GM18867 (cell line): ENCODE results near the gene GNAT1.

Experiments used
- ATAC-seq: cut with Tn5 transposase; IDR thresholded peaks from one replicate; pipeline ENCODE4 v1.9.1; 2021; ENCODE audit warnings: mild to moderate bottlenecking, moderate library complexity; ENCODE audit not compliant: unreplicated experiment

GNAT1 gene

GRCh38 chr3:50162034-50162883 is 29.2 kb upstream of the GNAT1 start:
- ATAC-seq: no peak

DNA sequence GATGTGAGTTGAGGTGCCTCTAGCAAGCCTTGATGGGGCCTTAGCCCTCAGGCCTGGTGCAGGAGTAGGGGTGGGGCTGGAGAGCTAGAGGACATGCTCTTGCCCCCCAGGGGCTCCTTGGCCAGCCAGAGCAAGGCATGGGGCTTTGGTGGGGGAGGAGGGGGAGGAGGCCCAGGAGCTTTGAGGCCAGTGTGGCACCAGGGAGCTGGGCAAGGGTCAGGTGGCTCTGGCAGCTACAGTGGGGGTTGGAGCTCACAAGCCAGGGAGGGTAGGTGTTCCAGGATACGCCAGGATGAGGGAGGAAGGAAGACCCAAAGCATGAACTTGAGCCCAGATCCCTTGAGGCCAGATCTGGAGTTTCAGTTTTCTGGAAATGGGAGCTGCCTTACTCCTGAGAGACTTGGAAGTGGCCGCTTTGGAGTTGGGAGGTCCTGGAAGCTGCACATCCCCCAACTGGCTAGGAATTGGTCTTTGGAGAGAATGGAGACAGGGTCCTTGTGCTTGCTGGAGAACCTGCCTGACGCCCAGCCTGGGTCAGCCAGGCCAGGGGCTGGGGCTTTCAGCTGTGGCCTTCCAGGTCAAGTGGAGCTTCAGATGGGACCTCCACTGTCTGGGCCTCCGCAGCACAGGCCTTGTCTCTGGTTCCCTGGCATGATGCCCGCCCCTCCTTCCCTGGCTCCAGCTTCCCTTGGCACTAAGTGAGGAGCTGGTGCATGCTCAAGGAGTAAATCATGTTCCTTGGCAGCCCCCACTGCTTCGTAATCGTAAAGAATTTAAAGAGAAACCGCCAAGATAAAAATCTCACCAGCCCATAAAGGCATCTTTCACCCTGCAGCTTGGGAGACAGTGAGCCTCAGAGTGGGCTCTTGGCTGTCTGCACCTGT is 27.6 kb upstream of the GNAT1 start:
- ATAC-seq: no peak

DNA sequence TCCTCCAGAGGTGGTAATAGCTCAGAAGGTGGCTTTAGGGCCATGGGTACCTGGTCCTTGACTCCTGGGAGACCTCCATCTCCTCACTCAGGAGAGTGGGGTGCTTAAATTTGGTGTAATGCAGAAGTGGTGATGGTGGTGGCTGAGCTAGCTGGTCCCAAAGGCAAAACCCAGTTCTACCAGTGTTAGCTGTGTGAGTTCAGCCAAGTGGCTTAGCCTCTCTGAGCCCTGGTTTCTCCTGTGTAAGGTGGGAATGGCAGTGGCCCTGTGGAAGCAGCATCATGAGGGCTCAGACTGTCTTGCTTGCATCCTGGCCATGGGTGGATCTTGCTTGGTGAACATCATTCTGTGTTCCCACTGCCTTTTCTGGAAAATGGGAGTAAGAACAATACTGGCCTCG is 26.9 kb upstream of the GNAT1 start:
- no peak for ATAC-seq

DNA sequence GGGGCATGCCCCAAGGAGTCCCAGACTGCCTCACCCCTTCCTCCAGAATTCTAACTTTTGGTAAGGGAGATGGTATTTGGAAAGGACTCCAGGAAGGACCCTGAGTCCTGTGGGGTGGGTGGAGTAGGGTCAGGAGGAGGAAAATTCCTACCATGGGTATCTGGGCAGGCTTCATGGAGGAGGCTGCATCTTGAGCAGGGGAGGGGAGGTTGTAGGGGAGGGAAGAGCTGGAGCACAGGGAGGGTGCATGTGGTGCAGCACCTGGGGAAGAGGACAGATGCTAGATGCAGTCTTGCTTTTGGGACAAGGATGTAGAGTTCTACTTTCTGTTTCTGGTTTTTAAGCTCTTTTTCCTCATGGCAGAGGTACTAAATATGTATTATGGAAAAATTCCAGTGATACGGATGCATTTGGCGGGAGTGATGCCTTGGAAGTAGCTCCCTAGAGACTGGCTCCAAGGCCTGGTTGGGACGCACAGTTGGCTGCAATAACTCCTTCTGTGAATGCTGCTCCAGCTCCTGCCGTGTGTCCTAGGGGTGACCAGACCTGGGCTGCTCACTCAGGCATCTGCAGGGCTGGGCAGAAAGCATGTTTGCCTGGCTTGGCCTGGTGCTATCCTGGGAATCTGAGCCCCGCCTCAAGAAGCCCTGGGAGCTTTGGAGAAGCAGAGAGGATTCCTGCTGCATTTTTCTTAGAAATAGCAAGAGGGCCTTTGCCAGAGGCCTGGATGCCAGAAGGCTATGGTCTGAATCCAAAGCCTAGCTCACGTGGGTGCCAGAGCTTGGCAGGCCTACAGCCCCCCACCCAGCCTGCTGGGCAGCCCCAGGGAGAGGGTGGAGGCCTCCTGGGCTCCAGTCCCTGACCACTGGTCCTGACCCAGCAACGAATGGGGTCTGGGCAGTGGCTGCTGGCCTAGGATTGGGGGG is 26.2 kb upstream of the GNAT1 start:
- ATAC-seq: no peak

GRCh38 chr3:50165910-50166538 is 25.4 kb upstream of the GNAT1 start:
- no peak for ATAC-seq

DNA sequence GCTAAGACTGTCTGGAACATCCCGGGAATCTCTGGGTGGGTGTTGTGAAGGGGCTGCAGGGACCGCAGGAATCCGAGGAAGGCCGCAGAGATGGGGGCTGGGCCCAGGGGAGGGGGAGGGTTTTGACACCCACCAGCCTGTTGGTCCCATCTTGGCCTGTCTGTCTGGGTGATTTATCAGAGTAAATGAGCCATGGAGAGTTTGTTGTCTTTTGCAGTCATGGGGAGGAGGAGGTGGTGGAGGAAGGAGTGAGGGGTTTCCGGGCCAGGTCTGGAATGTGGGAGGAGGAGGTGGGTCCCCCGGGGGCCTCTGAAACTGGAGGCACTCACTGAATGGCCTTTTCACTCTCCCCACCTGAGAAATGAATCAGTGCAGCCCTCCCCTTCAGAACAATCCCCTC is 24.8 kb upstream of the GNAT1 start:
- ATAC-seq: no peak

- ATAC-seq: no peak
These were observed 24.2 kb upstream of the GNAT1 start for GRCh38 chr3:50167069-50167840.

DNA sequence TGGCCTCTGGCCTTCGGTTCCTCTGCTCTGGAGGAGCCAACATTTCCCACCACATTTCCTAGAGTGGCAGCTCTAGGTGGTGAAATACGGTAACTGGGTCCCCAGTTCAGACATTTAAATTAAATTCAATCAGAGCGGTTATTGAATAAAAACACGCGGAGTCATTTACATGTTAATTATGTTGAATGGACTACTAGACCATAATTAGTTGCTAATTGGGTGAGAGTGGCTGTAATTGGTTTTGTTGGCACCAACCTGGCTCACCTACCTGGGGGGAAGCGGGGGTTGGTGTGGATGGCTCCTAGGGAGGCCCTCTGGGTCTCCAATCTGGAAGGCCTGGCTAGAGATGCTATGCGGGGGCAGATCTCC is 23.6 kb upstream of the GNAT1 start:
- no peak for ATAC-seq

DNA sequence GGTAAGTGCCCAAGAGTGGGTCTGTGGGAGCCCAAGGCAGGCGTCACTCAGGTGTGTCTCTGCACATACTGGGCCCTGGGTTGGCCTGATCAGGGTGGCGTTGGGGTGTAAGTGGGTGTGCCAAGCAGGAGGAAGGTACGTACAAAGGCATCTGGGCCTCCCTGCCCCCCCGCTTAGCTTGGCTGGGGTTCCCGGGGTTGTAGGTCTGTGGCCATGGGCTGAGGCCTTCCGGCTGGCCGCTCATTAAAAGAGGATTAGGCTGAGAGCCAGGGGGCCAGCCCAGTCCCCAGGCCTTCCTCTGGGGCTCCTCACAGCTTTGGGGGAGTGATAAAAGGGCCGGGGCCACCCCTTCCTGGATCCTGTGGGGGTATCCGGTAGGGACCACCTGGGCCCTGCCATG is 23.0 kb upstream of the GNAT1 start:
- ATAC-seq: no peak

DNA sequence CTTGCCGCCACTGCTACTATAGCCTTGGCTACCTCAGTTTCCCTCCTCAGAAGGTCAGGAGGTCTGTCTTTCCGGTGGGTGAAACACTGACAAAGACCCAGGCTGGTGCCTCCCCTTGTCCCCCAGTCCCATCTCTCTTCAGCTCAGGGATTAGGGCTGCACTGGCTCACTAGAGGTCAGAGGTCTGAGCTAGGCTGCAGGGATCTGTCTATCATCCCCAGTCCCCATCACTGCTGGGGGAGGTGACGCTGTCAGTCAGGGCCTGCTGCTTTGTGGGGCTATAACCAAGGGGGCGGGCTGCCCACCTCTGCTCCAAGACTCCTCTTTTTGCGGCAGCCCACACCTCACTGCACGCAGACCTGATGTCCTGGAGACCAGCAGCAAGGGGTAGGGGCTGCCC is 22.6 kb upstream of the GNAT1 start:
- no peak for ATAC-seq

DNA sequence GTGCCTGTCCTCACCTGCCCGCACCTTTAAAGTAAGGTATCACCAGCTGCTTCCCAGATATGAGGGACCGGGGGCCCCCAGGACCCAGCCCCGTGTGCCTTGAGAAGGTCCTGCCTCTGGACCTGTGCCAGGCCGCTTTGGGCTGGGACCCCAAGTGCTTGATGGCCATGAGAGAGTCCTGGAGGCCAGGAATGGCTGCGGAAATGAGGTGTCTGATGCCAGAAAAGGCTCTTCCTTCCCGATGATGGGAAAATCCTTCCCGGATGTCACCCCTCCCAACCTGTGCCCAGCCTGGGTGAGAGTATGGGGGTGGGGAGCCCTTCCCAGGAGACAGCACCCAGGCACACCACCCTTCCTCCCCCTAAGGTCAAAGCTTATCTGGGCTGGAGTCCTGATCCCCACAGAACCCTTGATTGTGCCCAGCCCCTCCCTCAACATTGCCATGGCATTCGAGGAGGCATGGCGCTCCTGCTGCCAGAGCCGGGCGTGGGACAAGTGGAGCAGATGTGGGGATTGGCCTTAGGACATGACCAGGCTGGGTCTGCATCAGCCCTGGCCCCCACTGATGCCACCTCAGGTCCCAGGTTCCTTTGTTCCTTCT is 22.1 kb upstream of the GNAT1 start:
- ATAC-seq: no peak

DNA sequence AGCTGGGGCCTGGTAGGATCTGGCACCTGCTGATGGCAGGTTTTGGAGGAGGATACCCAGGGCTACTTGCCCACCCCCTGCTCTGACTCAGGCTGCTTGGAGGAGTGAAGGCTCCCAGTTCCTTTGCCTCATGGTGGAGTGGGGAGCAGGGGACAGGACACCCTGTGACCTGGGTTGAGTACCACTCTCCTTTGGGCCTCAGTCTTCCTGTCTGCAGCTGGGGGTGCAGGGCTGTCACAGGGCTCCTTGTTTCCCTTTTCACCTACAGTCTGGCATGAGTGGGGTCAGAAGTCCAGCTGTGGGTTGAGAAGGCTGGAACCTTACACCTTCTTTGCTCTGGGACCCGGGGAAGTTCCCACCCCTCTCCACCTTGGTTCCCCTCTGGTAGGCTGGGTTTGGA is 21.6 kb upstream of the GNAT1 start:
- ATAC-seq: no peak

GRCh38 chr3:50170689-50171088 is 20.7 kb upstream of the GNAT1 start:
- no peak for ATAC-seq

DNA sequence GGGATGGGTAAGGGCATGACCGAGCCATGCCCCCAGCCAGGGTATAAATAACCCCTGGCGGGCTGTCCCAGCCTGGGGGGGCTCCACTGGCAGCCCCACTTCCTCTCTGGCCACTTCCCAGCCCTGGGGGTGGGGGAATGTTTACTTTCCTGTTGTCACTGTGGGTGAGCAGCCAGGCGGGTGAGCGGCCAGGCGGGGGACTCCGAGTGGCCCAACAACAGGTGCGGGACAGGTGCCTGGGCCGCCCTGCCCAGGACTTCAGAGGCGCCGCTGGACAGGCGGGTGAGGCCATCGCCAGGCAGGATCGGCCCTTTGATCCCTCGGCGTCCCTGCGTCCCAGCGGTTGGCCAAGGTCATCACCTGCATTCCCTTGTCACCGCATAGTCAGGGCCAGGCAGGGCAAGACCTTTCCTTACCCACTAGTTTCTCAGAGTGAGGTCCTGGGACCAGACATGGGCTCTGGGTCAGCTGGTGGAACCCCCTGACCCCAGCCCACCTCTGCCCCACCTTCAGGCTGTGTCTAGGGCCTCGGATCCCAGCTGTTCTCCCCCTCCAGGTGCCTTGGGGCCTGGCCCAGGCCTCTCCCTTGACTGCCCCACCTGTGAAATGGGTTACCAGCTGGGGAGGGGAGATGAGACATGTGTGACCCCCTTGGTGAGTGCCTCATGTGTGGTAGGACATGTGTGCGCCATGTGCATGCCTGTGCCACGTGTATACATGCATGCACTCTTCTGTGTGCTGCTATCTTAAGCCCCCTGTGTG is 19.7 kb upstream of the GNAT1 start:
- no peak for ATAC-seq

DNA sequence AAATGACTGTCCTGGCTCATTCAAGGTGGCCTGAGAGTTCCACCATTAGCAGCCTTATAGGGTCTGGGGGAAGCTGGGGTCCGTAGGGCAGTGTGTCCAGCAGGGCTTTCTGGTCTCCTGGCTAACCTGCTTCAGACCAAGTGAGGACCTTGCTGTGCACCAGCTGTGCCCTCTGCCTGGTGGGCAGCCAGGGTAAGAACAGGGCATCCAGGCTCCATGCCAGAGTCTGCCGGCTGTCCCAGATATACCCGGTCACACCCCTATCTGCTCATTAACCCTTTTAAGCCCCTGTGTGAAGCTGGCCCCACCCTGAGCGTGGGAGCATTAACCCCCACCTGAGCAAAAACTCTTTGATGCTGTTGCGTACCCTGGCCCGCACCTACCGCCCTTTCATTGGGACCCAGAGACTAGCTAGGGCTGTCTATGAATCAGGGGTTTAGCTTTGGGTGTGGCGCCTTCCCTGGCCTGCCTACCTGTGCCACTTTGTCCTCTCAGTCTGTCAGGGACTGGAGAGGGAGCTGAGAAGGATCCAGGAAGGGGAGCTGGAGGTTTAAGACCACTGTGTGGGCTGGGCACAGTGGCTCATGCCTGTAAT is 18.7 kb upstream of the GNAT1 start:
- ATAC-seq: no peak

GRCh38 chr3:50173685-50174516 is 17.5 kb upstream of the GNAT1 start:
- ATAC-seq: no peak

GRCh38 chr3:50174517-50174895 is 16.9 kb upstream of the GNAT1 start:
- ATAC-seq: no peak
